NCI-H748 (cell line): Measurements from ENCODE around the gene CD6.
A peak's percentile ranks its signal among the peaks of the same experiment; 100 is the strongest.

ENCODE experiments used
- DNase-seq: peaks from one replicate; lab custom pipeline; 2025; ENCODE audit not compliant: unreplicated experiment; lab: John Stamatoyannopoulos, UW

CD6 gene

DNA sequence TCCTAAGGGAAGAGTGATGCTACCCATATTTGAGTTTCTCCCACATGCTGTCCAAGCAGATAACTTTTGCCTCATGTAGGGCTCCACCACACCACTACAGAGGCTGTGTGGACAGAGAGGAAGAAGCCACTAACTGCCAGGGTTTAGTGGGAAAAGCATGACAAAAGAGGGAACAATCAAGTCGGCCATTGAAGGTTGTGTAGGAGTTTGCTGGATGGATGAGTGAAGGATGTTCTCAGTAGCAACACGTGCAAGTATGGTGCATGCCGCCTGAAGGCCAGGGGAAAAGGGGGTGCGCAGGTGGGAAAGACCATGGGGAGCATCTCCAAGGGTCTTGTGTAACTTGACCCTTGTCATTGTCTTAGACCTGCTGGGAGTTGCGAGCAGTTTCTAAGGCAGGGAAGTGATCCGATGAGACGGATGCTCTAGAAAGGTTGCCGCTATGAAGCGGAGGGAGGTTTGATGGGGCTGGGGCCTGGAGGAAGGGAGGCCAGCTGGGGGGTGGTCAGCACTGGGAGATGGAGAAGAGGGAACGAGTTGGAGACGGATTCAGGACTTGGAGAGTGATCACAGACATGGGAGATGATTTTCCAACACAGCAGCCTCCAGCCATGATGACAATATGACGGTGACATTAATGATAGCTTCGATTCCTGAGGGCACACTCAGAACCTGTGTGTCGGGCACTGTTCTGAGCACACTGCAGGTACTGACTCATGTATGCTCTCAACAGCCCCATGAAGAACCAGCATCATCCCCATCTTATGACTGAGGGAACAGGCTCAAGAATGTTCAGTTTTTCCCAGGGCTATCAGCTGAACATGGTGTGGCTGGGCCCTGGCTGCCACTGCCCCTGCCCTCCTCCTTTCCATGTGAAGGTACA, 53.7 kb downstream of the CD6 start:
- DNase-seq: no peak

DNA sequence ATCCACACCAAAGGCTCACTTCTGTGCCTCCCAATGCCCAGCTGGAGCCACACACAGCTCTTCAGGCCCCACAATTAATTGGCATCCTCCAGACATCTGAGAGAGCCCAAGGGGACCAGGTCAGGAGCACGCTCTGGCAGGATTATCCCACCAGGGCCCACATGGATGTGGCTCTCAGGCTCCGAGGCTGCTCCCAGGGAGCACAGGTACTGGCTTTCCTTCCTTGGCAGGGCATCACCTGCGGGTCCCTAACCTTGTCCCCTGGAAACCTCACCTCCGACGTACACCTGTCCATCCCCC, 54.3 kb downstream of the CD6 start:
- no peak for DNase-seq

DNA sequence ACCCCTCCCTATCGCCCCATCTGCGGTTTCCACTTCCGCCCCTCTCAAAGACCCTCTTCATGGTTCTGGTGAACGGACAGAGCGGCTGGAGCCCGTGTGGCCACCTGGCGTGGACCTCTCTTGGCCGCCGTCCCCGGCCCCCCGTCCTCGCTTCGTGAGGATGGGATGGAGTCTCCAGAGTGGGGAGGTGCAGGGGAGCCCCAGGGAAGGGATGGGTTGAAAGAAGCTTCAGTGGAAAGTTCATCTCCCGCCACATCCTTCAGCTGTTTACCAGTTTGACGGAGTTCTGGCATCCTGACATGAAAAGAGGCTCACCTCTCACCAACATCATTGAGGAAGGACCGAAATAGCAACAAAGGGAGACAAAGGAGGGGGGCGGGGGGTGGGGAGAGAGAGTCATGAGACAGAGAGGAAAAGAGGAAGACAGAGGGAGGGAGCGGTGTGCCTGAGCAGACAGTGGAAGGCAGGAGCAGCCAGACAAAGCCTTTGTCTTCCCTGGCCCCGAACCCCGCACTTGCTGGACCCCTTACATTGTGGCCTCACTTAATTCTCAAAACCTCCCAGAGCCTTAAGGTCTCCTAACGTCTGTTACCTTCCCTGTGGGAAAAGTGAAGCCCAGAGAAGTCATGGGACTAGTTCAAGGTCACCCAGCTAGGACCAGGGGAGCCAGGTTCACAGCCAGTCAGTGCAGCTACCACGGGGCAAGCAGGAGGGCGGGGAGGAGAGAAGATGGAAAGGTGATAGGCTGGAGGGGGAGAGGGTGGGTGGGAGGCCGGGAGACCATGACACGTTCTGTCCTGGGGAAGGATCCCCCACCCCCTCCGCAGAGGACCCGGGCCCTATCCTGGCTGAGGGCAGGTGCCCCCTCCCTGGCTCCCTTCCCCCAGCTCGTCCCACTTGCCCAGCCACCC, 54.9 kb downstream of the CD6 start:
- no peak for DNase-seq

GRCh38 chr11:61027141-61027840, 55.8 kb downstream of the CD6 start:
- no peak for DNase-seq

- peak; percentile 52 for DNase-seq
These were observed 56.8 kb downstream of the CD6 start for GRCh38 chr11:61028135-61028729.

DNA sequence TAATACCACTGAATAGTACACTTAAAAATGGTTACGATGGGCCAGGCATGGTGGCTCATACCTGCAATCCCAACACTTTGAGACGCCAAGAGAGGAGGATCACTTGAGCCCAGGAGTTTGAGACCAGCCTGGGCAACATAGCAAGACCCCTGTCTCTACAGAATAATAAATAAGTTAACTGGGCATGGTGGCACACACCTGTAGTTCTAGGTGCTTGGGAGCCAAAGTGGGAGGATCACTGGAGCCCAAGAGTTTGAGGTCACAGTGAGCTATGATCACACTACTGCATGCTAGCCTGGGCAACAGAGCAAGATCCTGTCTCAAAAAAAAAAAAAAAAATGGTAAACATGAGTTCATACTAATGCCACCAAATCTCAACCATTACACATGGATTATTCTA, 61.3 kb downstream of the CD6 start:
- no peak for DNase-seq

GRCh38 chr11:61033417-61033816, 61.9 kb downstream of the CD6 start:
- DNase-seq: no peak

GRCh38 chr11:61034111-61034510, 62.6 kb downstream of the CD6 start:
- DNase-seq: no peak

DNA sequence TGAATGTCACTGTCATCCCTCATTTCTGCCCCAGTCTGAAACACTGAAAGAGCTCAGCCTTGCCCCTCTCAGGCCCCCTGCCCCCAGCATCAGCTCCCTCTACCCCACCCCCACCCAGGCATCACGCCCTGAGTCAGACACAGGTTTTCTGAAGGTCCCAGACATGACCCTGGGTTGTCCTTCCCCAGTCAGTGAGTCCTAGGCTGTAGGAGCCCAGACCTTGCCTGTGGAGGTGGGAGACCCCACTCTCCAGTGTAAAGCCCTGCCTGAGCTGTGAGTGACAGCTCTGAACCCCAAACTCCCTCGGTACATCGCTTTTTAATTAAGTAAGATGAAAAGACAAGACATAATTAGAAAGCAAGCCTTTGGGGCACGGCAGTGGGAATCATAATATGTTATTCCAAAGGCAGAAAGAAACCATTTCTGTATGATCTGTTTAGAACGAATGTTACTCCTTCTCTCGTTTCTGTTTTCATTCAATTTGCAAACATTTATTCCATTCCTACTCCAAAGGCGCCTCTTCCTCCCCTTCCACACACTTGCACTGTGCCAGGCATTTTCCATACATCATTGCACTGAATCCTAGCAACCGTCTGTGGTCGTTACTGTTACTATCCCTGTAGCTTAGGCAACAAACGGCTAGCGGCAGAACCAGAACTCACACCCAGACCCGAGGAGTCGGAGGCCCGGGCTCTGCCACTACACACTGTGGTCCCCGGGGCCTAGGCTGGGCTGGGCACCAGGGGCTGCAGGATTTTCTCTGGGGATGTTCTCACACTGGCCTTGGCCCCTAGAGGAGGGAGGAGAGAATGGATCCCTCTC, 63.4 kb downstream of the CD6 start:
- DNase-seq: no peak

- no peak for DNase-seq
These were observed 64.0 kb downstream of the CD6 start for GRCh38 chr11:61035526-61035835.

DNA sequence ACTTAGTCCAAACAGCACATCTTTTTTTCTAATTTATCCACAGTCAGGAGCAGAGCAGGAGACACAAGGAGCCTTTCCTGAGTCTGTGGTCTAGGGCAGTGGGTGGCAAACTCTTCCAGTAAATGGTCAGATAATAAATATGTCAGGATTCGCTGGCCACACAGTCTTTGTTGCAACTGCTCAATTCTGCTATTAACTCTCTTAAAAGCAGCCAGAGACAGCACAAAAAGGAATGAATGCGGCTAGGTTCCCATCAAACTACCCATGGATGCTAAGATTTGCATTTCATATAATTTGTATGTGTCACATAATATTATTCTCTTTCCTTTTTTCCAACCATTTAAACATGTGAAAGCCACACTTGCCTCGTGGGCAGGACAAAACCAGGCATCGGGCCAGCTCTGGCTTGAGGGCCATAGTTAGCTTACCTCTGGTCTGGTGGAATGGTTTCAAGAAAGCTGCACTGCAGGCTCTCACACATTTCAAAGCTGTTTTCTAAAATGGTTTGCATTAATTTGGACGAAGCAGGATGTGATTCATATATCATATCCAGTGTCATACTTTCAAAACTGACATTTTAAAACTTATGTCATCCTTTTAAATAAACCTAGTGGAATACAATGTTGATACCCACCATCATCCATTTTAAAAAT, 66.1 kb downstream of the CD6 start:
- DNase-seq: no peak

GRCh38 chr11:61039916-61040315, 68.4 kb downstream of the CD6 start:
- no peak for DNase-seq

DNA sequence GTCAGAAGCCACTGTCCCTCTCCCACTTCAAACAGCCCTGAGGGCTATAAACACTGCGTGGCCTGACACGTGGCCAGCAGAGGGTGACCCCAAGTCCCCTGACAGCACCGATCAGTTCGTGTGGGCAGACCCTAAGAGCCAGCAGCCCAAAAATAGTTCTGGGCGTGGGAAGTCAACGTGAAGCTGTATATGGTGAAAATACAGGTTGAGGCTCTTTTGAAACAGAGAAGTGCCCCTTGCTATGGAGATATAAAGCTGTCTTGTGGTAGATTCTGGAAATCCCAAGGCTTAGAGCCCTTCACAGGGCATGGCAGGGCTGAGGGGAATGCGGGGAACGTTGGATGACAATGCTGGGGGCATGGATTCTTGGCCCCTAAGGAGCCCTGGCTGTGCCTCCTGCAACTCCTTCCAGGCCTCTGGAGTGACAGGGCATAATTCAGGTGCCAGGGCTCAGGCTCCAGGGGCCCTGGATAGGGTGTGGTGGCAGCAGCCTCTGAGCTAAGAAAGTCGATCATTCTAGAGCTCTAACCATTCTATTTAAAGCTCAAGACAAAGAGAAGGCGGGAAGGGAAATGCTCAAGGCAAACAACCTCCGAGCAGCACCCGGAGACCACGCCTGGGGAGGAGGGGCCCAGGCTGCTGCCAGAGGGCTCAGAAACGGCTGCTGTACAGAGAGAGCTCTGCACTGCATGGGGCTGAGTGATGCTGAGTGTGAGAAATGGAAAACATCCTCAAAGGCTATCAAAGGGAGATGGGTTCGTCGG, 70.5 kb downstream of the CD6 start:
- DNase-seq: peak; percentile 99

- DNase-seq: no peak
These were observed 71.1 kb downstream of the CD6 start for GRCh38 chr11:61042537-61042936.

DNA sequence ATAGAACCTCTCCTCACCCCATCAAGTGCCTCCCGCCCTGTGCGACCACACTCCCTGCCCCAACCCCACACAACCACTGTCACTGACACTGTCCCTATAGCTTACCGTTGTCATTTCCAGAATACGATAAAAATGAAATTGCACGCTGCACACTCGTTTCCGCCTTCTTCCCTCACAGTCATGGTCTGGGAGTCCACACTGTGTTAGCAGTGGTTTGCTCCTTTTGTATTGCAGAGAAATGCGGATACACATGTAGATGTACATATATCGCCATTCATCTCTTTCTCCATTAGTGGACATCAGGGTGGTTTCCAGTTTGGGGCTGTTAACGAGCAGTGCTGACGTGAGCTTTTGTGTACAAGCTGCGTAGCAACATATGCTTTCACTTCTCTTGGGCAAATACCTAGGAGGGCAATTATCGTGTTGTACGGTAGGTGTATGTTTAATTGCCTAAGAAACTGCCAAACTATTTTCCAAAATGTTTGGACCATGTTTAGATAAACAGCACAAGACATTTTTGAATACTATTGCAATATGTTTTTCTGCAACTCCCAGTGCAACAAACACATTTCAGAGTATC, 71.6 kb downstream of the CD6 start:
- DNase-seq: peak; percentile 89

DNA sequence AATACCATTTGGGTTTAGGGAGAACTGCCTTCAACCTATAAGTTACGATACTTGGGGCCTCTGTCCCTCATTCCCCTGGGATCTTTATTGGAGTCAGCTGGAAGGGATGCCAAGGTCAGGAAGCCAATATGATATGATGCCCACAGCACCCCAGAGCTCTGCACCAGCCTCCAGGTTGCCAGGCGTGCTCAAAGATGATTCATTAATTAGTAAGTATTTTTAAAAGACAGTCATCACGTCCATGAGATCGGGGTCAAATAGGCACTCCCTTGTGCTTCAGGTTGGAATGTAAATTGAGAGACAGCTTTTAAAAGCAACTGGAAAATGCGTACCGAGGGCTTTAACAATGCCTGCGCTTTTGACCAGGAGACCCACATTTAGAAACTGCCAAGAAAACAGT, 73.8 kb downstream of the CD6 start:
- DNase-seq: no peak

GRCh38 chr11:61046833-61047232, 75.4 kb downstream of the CD6 start:
- DNase-seq: no peak

DNA sequence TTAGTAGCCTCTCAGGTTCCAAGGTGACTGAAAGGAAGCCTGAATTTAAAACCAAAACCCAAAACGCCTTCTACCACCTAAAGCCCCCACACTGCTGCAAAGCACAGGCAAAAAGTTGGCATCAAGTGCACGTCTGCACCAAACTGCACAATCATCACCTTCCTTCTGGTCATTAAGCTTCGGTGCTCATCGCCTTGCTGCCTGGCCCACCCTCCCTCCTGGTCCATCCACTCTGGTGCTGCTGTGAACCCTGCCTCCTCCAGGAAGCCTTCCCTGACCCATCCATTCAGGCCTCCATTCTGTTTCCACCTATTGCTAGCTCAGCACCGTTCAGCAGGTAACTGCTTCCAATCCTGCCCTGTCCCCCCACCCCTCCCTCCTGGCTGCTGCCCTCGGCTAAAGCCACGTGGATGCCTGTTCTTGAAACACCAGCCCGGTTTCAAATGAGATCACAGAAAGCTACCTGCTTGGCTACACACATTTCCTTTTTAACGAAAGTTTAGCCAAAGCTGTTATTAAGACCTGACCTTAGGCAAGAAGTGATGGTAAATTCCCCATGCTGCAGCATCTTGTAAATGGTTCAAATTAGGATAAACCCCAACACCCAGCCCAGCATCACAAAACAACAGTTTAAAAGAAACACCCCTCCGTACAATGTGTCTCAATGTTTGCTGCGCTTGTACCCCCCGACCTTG, 77.0 kb downstream of the CD6 start:
- DNase-seq: no peak

GRCh38 chr11:61049063-61049377, 77.5 kb downstream of the CD6 start:
- DNase-seq: no peak
